Caco-2 (cell line): ENCODE measurements around the gene SEPTIN8. TPM values are rescaled to one million over a fixed set of nuclear protein-coding genes. Genes with fewer than 3 reads are reported as not detected.

ENCODE experiments used
- BruUV-seq: library from RNA; stranded (reverse); fragments of 400-500 nt; replicated peaks from 2 replicates; lab custom pipeline; 2021; lab: Mats Ljungman, UMichigan
- CTCF ChIA-PET: fragments of 300-600 bp; sonication (Branson Sonifier 250); formaldehyde crosslinking; loops from one replicate; lab custom pipeline; 2022; ENCODE audit warnings: antibody characterized with exemption; lab: Charles Lee
- POLR2A ChIA-PET: fragments of 300-600 bp; sonication (Branson Sonifier 250); formaldehyde crosslinking; loops from one replicate; lab custom pipeline; 2022; ENCODE audit warnings: antibody characterized with exemption; lab: Charles Lee
- DNase-seq, 2 experiments: peaks; one replicate each; pipeline versions ENCODE4 v3.0.0 to v3.0.0-alpha.2; 2020 to 2022
- H3K27me3 ChIP-seq: replicated peaks from 2 replicates; pipeline ENCODE4 v1.6.0; 2011; ENCODE audit warnings: low read length; ENCODE audit not compliant: control insufficient read depth, insufficient read depth
- H3K36me3 ChIP-seq: 2 replicates; pipeline ENCODE4 v1.5.1; 2011; ENCODE audit warnings: low read length; ENCODE audit not compliant: control insufficient read depth, insufficient read depth
- H3K4me1 ChIP-seq: fragments of 250-450 bp; sonication (Bioruptor Pico); 2 replicates; pipeline ENCODE4 v1.5.1; 2020; ENCODE audit warnings: mild to moderate bottlenecking
- H3K4me3 ChIP-seq: 2 replicates; pipeline ENCODE4 v1.5.1; 2011; ENCODE audit warnings: low read depth, mild to moderate bottlenecking, control low read depth, low read length
- H3K9me3 ChIP-seq: fragments of 250-450 bp; sonication (Bioruptor Pico); 2 replicates; pipeline ENCODE4 v1.5.1; 2020; ENCODE audit warnings: mild to moderate bottlenecking, moderate library complexity
- H3K27ac Mint-ChIP-seq: one replicate; pipeline ENCODE4 v1.8.0; 2022; ENCODE audit warnings: mixed read lengths; ENCODE audit not compliant: unreplicated experiment
- H3K27me3 Mint-ChIP-seq: one replicate; pipeline ENCODE4 v1.8.0; 2022; ENCODE audit warnings: mixed read lengths; ENCODE audit not compliant: insufficient read depth, unreplicated experiment
- H3K36me3 Mint-ChIP-seq: one replicate; pipeline ENCODE4 v1.8.0; 2022; ENCODE audit warnings: mild to moderate bottlenecking, mixed read lengths; ENCODE audit not compliant: insufficient read depth, unreplicated experiment
- H3K4me1 Mint-ChIP-seq: one replicate; pipeline ENCODE4 v1.8.0; 2022; ENCODE audit warnings: low read depth, mixed read lengths; ENCODE audit not compliant: unreplicated experiment
- H3K4me3 Mint-ChIP-seq: one replicate; pipeline ENCODE4 v1.8.0; 2022; ENCODE audit warnings: mild to moderate bottlenecking, moderate library complexity, mixed read lengths; ENCODE audit not compliant: unreplicated experiment
- H3K9me3 Mint-ChIP-seq: one replicate; pipeline ENCODE4 v1.8.0; 2022; ENCODE audit warnings: mixed read lengths; ENCODE audit not compliant: unreplicated experiment
- CTCF ChIP-seq, 2 experiments: fragments of 200-600 bp in 1 of 2; IDR thresholded peaks; 1 replicate in 1 of 2; 2 replicates in 1 of 2; pipeline versions ENCODE4 v1.5.1 to v1.8.0; 2011 to 2022; ENCODE audit warnings: antibody characterized with exemption in 1 of 2, control low read depth in 1 of 2, inconsistent platforms in 1 of 2, low read depth in 1 of 2, low read length in 1 of 2, mild to moderate bottlenecking in 1 of 2, moderate library complexity in 1 of 2; ENCODE audit not compliant: insufficient read depth in 1 of 2, severe bottlenecking in 1 of 2, unreplicated experiment in 1 of 2
- intact Hi-C: fragments of 100-400 bp; cut with micrococcal nuclease; formaldehyde crosslinking; loops from one replicate; pipeline ENCODE4 v1.10.0; 2022; ENCODE audit not compliant: unreplicated experiment
- total RNA-seq: library from RNA; stranded (reverse); gene quantifications from 2 replicates; pipeline ENCODE4 v1.2.3, GENCODE V29; 2022

SEPTIN8 gene
- total RNA-seq, 1 experiment from 2014 or later = 60.7 TPM

DNA sequence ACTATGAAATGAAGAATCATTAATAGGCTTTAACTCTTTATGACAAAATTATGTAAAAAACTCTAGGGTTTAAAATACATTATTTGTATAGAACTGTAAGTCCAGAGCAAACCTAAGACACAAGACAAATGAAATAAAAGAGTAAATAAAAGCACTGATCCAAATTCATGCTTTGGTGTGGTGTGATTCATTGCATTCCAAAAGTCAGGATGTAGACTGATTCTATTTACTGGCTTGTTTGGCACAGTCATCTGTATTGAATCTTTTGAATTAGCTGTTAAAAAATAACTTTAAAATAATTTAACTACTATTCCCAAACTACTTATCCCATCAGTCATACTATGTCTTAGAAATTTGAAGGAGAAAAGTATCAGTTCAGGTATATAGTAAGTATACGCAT lies 72.2 kb downstream of the SEPTIN8 start:
- Histone ChIP-seq H3K36me3 (no peaks in the 10 kb centered on the region), H3K27me3 (no peaks in the 10 kb centered on the region), H3K4me3 (no peak overlapping the region), H3K4me1 (no peaks in the 10 kb centered on the region), H3K9me3 (no peaks in the 10 kb centered on the region)
- CTCF ChIA-PET = no interaction called here
- Mint-ChIP-seq H3K4me3 (no peak overlapping the region), H3K36me3 (peaks cover 14% of the 10 kb centered on the region), H3K27me3 (no peaks in the 10 kb centered on the region), H3K9me3 (no peaks in the 10 kb centered on the region), H3K4me1 (no peaks in the 10 kb centered on the region), H3K27ac (no peak overlapping the region)
- POLR2A ChIA-PET = interaction anchor here (0.6 kb wide), 1 partner anchor 32 kb away, joined by 3 read pairs; no protein-coding TSS in a partner anchor
- no peak for DNase-seq
- BruUV-seq = no TSS peak
- intact Hi-C loops = no loop called here
- no peak for TF ChIP-seq CTCF (IDR thresholded peaks at IDR 0.05; ENCODE audit: insufficient read depth in 1 of 2, low read depth in 1 of 2, low read length in 1 of 2, severe bottlenecking in 1 of 2, unreplicated experiment in 1 of 2)

Other genes starting within 250 kb of the SEPTIN8 start
- not detected in 2 replicates for gene IL5, start 233.7 kb downstream of the SEPTIN8 start, total RNA-seq
- gene RAD50, start 220.3 kb downstream of the SEPTIN8 start, total RNA-seq = 53.2 and 58.2 TPM in 2 replicates
- gene IL13, start 119.1 kb downstream of the SEPTIN8 start, total RNA-seq = not detected in 2 replicates
- gene IL4, start 103.2 kb downstream of the SEPTIN8 start, total RNA-seq = not detected in 2 replicates
- gene KIF3A, start 39.7 kb downstream of the SEPTIN8 start, total RNA-seq = 12.7 and 15.3 TPM in 2 replicates
- gene CCNI2, start 29.8 kb downstream of the SEPTIN8 start, total RNA-seq = 0.18 TPM in 1 of 2 replicates, not detected in the other
- gene SOWAHA, start 36.1 kb upstream of the SEPTIN8 start, total RNA-seq = 3.7 and 4.1 TPM in 2 replicates
- gene SHROOM1, start 53.4 kb upstream of the SEPTIN8 start, total RNA-seq = 15.9 and 17.4 TPM in 2 replicates
- gene GDF9, start 89.2 kb upstream of the SEPTIN8 start, total RNA-seq = 0.59 and 0.81 TPM in 2 replicates
- 356 and 449 TPM in 2 replicates for gene UQCRQ, start 89.4 kb upstream of the SEPTIN8 start, total RNA-seq
- 1.1 and 4.1 TPM in 2 replicates for gene LEAP2, start 96.4 kb upstream of the SEPTIN8 start, total RNA-seq
- gene AFF4, start 186.4 kb upstream of the SEPTIN8 start, total RNA-seq = 62.6 and 63.9 TPM in 2 replicates
- gene ZCCHC10, start 249.3 kb upstream of the SEPTIN8 start, total RNA-seq = 32.9 and 34.8 TPM in 2 replicates